GDM1 (cell line): Measurements from ENCODE around the gene FBXO44.

Experiments used
- DNase-seq: peaks from one replicate; lab custom pipeline; 2025; lab: John Stamatoyannopoulos, UW

The FBXO44 gene

GRCh38 chr1:11690397-11691301 lies 36.0 kb downstream of the FBXO44 start:
- DNase-seq: no peak

GRCh38 chr1:11691302-11691914 lies 36.7 kb downstream of the FBXO44 start, which contains the start of gene DRAXIN:
TSS of gene DRAXIN (plus strand) at chr1:11691710. CDS start at chr1:11706259, 14,549 bp downstream.
- DNase-seq: no peak

DNA sequence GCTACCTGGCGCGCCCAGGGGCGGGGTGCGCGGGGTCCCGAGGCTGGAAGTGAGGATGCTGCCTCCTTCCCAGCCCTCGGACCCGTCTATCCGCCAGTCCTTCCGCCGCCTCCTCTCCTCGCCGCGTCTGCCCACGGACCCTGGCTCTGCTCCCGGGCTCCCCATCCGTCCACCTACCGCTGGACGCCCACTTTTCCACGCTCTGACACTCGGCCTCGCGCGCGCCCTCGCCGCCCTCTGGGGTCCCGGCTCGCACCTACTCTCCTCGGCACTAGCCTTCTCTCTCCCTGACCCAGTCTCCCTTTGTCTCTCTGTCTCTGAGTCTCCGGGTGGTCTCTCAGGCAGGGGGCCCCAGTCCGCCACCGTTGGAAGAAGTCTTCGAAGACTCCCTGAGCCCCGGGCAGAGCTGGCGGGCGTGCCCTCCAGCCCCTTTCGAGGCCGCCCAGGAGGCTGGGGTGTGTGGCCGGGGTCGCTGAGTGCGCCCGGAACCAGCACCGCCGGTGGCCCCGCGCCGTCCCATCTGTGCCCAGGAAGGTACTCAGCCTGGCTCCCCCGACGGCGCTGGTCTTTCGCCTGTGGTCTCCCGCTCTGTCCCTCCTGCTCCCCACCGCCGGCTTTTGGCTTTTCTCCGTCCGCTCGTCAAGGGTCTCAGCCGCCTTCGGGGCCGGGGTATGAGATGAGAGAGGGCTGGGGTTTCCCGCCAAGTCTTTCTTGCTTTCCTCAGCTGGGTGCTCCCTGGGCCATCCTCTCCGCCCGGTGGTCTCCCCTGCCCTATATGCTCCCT lies 37.4 kb downstream of the FBXO44 start:
- DNase-seq: no peak

DNA sequence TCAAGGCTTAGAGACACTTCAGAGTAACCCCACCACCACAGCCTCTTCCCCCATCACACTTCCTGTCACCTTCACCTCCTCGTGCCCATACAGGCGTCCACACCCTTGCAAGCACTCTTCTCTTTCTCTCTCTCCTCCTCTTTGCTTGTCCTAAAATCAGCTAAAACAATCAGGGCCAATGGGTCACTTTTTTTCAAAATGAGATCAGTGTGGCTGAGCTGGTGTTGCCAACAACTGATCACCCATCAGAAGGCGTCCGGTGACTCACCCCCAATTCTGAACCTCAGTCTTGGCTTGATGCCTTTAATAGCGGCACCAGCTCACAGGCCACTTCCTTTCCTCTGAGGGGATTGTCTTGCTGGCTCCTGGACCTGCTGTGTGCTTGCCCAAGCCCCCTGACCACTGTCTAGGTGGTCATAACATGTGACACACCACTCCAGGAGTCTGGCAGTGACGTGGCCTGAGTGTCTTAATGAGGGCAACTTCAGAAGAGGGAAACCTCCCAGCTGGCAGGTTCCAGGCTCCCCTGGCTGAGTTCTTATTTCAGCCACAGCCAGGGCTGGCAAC lies 38.4 kb downstream of the FBXO44 start:
- no peak for DNase-seq

- DNase-seq: no peak
These were observed 39.2 kb downstream of the FBXO44 start for GRCh38 chr1:11693917-11694316.

DNA sequence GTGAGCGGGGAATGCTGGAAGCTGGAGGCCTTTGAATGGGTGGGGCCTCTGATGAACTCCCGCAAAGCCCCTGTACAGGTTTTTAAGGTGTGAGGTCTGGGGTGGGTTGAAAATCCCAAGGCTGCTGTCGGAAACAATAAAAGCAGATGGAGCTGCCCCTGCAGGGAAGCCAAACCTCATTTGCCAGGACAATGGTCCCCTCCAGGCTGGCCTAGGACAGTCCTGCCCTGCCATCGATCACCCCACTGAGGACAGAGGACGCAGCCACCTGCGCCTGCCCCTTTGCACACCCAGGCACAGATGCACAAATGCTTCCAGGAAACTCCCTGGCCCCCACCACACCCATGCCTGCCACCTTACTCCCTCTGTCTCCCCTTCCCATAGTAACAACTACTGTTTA lies 41.2 kb downstream of the FBXO44 start:
- DNase-seq: no peak

DNA sequence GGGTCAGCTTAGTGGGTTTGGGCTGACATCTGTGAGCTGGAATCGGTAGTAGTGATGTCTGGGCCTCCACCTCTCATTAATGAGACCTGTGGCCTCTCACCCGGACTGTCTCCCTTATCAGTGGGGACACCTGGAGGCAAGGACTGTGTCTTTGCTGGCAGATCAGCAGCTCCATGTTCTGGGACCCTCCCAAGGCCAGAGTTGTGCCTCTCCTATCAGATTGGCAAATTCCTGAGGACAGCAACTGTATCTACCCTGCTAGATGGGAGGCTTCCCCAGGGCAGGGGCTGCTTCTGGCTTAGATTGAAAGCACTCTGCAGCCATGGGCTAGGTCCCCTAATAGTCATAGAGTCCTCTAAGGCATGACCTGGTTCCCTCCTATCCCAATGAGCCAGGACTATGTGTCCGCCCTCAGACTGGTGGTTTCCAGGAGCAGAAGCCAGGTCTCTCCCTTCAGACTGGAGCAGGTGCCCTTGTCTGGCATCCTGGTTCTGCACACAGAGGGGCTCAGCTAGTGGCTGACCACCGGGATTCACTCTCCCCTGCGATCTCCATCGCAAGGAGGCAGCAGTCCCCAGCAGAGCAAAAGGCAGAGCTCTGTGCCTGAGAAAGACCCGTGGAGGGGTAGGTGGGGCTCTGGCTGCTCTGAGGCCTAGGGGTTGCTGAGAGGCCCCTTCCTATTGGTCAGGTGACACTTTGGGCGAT lies 42.7 kb downstream of the FBXO44 start:
- no peak for DNase-seq

DNA sequence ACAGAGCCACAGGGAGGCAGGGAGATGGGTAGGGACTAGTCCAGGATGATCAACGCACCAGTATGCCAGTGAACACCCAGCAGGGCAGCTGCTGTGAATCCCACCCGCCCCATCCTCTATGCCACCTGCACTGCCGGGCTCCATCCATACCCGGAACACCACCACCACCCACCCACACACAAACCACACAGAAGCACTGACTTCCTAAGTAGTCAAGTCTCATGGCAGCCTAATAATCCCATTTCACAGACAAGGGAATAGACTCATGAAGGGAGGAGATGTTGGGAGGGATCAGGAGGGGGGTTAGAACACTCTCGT lies 43.2 kb downstream of the FBXO44 start:
- DNase-seq: no peak

- DNase-seq: no peak
These were observed 46.2 kb downstream of the FBXO44 start for GRCh38 chr1:11700601-11701467.

GRCh38 chr1:11701551-11701961 lies 46.9 kb downstream of the FBXO44 start:
- DNase-seq: no peak

- DNase-seq: no peak
These were observed 47.5 kb downstream of the FBXO44 start for GRCh38 chr1:11701981-11702803.

- no peak for DNase-seq
These were observed 48.9 kb downstream of the FBXO44 start for GRCh38 chr1:11703357-11704193.

DNA sequence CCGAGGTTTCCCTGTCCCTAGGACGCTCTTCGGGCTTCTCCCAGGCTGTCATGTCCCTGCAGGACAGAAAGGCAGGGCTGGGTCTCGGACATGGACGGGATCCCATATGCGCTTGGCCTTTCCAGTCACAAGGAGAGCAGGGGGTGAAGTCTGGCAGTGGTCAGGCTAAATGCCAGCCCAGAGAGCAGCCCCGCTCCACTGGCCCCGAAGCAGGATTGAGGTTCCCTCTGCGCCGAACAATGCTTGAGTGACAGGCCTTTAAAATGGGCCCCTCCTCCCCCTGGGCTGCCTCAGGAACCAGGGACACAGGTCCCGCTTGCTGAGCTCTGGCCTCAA lies 49.5 kb downstream of the FBXO44 start:
- DNase-seq: no peak

DNA sequence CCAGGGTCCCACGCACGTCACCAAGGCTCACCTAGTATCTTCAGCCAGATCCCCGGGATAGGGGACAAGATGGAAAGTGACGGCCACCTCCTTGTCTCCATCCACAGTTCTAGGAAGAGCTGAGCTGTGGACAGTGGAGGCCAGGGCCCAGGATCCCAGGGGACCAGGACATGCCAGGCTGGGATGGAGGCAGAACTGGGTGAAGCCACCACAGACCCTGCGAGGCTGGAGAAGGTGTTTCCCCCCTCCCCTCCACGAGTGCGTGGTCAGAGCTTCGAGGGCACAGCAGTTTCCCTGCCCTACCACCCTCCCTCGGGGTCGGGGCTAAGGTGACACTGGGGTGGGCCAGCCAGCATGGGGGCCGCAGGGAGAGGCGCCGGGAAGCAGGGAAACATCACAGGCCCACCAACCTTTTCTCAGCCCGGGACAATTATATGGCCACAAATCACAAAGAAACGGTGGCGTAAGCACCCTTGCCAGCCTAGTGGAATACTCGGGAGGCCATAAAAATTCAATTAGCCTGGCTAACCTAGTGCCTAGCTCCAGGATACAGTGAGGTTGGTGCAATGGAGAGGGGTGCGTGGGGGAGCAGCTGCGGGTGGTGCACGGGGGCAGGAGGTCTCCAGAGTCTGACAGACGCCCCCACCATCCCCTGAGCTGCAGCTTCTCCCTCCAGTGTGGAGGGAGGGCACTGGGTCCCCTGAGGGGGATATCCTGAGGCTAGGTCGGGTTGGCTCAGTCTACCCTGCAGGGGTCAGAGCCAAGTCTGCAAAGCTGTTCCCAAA lies 50.2 kb downstream of the FBXO44 start:
- no peak for DNase-seq

DNA sequence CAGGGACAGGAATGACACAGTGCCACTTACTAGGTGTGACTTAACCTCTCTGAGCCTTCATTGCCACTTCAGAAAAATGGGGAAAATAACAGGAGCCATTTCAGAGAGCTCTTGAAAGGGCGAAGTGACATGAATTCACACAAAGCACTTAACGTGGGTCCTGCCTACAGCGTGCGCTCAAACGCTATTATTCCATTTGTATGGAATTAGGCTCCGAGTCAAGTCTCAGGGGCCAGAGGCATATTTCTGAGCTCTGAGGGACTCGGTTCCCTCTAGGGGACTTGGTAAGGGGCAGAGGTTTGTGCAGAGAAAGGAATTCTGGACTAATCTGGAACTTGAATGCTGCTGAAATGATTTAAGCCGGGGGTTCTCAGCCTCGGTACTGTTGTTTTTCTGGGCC lies 50.9 kb downstream of the FBXO44 start:
- DNase-seq: no peak

- DNase-seq: no peak
These were observed 51.6 kb downstream of the FBXO44 start for GRCh38 chr1:11706292-11706691.

DNA sequence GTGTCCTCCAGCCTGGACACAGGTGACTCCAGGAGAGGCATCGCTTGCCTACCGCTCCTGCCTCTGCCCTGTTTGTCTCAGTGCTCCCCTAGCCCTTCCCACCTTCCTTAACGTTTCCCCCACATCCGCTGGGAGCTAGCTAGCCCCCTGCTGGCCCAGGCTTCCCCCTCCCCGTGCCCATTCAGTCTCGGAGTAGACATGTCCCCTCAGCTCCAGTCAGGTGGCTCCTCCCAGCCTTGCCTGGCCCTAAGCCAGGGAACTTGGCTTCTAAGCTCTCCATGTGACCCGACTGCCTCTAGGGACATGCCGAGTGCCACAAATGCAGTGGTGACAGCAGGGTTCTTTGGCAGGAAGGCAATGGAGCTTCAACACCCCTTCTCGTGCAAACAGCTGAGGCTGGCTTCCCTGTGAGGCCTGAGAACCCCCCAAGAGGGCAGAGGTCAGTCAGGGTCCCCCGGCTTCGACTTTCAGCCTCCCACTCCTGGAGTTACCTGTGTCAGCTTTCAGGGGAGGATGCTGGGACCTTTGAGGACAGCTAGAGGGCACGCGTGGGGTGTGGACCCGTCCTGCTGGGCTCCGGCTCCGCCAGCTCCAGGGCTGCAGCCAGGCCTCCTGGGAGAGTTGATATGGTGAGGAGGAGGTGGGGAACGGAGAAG lies 53.1 kb downstream of the FBXO44 start:
- DNase-seq: no peak
